Superior temporal gyrus (tissue), 1 donor: Measurements from ENCODE around the gene ABCE1.
"Not testable (repeated sequence)": the region's sequence is repeated elsewhere in the genome, so short reads cannot be mapped to it uniquely, and the experiment has no call there.

Experiments
- DNase-seq: peaks from one replicate; pipeline ENCODE4 v3.0.0-alpha.2; 2016; ENCODE audit errors: extremely low spot score

The ABCE1 gene

GRCh38 chr4:145102619-145103018 lies 4.5 kb downstream of the ABCE1 start:
- DNase-seq: no peak

GRCh38 chr4:145103496-145103895 lies 5.4 kb downstream of the ABCE1 start:
- DNase-seq: no peak

DNA sequence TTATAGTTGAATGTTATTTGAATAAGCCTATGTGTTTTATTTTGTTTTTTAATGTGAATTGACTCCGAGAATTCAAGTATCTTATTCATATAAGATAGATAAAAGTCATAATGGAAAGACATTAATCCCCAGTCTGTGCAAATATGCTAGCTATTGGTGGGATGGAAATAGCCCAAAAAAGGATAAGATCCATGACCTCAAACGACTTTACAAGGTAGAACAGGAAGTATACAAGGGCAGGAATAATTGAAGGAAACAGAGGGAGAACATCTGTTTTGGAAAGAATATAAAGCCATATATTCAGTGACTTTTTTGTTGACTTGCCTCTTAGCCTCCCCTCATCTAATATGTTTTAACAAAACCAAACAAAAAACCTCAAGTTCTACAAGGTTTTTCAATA lies 9.0 kb downstream of the ABCE1 start:
- no peak for DNase-seq

- no peak for DNase-seq
Observed at GRCh38 chr4:145108128-145108527, 10.0 kb downstream of the ABCE1 start.

DNA sequence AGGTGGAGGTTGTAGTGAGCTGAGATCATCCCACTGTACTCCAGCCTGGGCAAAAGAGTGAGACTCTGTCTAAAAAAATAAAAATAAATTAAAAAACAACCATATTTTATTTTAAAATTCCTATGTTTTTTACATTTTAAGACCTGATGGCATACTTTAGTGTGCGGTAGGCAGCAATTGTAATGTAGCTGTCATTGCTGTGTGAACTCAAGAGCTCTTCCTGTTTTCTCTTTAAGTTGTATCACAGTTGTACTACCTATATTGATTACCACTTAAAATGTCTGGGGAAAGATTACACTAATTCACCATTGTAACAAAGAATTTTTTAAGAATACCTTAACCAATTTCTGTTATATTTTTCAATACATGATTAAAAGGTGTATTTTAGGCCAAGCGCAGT lies 27.3 kb downstream of the ABCE1 start:
- no peak for DNase-seq

GRCh38 chr4:145130130-145130529 lies 32.0 kb downstream of the ABCE1 start:
- no peak for DNase-seq

DNA sequence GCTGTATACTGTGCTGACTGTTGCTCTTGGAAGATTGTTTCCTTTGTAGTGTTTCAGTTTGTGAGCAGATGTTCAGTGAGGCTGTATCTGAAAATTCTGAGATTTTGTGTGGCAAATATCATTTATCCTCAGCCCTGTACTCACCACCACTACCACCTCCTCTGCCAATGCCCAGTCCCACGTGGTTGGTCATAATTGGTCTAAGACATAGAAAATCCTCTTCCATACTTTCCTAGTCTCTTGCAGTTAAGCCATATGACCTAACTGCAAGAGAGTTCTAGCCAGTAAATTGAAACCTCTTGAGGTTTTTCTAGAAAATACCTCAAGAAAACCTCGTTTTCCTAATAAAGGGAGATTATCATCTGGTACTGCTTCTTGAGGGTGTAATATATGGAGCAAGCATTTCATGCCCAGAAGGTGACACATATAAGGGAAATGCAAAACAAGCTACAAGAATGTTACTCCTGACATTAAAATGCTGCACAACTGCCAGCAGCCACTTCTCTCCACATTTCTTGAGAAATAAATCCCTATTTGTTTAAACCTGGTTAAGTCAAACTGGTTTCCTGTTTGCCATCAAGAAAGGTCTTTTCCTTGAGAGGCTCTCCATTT lies 32.8 kb downstream of the ABCE1 start:
- DNase-seq: no peak

DNA sequence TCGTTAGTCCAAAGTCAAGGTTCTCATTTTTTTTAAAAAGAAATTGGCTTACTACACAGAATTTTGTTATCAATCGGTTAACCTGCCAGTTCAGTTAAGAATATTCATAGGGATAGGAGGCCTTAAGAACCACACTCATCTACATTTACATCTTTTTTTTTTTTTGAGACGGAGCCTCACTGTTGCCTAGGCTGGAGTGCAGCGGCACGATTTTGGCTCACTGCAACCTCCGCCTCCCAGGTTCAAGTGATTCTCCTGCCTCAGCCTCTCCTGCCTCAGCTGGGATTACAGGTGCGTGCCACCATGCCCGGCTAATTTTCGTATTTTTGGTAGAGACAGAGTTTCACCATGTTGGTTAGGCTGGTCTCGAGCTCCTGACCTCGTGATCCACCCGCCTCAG lies 33.7 kb downstream of the ABCE1 start:
- no peak for DNase-seq

DNA sequence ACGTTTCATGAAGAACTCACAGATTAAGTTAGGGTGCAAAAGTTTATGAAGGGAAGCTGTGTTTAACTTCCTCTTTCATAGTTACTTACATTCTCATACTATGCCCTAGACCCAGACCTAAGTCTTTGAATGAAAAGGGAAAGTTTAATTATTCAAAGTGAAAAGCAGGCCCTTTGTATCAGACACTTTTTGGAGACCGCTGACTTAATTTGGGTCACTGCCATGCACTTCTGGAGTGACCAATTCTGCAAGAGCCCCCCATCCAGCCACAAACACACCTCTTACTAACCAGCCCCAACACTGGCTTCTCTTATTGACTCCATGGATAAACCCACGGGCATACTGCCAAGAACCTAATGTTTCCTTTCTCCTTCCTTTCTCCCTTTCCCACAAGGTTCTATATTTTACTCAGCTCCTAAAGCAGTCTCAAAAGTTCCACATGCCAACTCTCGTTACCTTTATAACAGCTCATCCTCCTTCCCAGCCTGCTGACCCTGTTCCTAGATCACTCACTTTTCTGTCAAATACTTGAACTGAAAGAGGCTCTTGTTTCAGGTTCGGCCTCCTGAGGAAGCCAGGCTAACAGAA lies 34.5 kb downstream of the ABCE1 start:
- DNase-seq: no peak

DNA sequence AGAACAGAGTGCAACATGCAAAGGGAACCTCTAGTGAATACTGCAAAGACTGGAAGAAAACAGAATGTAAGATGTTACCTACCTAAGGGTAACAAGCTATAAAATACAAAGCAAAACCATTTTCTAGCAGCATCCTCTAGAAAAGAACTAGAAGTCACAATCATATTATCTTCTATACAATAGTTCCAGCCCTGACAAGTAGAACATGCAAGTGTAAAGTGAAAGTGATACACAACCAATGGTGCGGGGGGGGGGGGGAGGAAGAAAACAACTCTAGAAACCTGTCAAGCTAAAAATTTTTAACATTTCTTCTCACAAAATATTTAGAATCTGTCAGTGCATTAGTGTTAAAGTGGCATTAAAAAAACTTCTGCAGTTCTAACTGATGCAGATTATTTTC lies 38.1 kb downstream of the ABCE1 start:
- DNase-seq: not testable (repeated sequence)

GRCh38 chr4:145148980-145149379 lies 50.9 kb downstream of the ABCE1 start:
- no peak for DNase-seq

GRCh38 chr4:145153181-145153903 lies 55.2 kb downstream of the ABCE1 start:
- no peak for DNase-seq

- no peak for DNase-seq
Observed at GRCh38 chr4:145153904-145154298, 55.8 kb downstream of the ABCE1 start.

GRCh38 chr4:145154573-145154972 lies 56.5 kb downstream of the ABCE1 start:
- no peak for DNase-seq

DNA sequence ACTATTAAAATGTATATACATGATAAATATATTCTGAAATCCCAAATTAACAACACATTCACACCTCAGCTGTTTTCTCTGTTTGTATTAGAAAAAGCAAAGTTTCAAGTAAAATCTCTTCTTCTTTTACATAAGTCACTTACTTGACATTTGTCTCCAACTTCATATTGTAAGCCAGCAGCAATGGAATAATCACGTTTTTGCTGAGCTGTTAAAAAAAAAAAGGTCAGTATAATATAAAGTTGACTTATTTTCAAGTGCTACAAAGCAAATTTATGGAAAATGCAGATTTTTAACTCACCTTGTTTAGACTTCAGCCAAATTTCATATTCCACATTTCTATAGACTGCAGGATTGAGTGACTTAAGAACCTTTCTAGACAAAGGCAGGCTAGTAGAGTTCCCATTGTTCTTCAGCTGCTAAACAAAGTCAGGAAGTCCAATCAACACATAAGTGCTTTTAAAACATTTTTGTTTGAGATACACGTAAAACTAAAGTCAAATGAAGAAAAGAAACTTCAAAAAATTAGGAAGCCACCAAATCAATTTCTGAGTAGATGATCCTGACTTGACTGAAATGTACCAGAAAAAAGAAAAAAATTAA lies 57.3 kb downstream of the ABCE1 start:
- DNase-seq: no peak

DNA sequence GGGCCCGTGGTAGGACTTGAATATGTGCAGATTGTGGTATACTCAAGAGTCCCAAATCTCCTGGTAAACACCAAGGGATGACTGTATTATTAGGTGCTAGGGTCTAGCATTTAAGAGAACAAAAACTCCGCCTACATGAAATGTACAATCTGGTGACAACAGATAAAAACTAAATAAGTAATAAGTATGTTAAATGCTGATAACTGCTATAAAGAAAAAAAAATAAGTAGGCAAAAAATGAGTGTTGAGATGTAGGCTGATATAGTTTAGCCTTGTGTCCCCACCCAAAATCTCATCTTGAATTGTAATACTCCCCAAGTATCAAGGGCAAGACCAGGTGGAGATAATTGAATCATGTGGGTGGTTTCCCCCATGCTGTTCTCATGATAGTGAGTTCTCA lies 58.9 kb downstream of the ABCE1 start:
- no peak for DNase-seq

GRCh38 chr4:145161549-145161948 lies 63.4 kb downstream of the ABCE1 start:
- DNase-seq: no peak

GRCh38 chr4:145167887-145168286 lies 69.8 kb downstream of the ABCE1 start:
- no peak for DNase-seq

DNA sequence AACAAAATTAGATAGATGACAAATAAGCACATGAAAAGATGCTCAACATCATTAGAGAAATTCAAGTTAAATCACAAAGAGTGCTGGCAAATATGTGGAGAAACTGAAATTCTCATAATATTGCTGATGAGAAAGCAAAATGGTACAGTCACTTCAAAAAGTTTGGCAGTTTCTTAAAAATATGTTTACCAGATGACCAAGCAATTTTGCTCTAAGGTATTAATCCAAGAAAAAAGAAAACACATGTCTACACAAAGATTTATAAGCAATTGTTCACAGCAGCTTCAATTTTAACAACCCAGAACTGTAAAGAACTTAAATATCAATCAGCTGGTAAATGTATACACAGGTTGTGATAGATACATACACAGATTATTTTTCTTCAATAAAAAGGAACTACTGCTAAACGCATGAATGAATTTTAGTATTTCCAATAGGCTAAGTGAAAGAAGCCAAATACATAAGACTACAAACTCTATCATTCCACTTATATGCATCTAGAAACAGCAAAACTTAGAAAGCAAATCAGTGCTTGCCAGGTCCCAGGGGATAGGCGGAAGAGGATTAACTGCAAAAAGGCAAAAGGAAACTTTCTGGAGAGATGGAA lies 70.6 kb downstream of the ABCE1 start:
- no peak for DNase-seq

- no peak for DNase-seq
Observed at GRCh38 chr4:145170223-145170622, 72.1 kb downstream of the ABCE1 start.

GRCh38 chr4:145171911-145172310 lies 73.8 kb downstream of the ABCE1 start:
- no peak for DNase-seq

- no peak for DNase-seq
Observed at GRCh38 chr4:145176641-145177432, 78.7 kb downstream of the ABCE1 start.
